ENCODE results near the gene CSF3R. TPM values are rescaled to one million over a fixed set of nuclear protein-coding genes. Genes with fewer than 3 reads are reported as not detected.

CSF3R gene
- total and polyA plus RNA-seq, 2 donors (not counting 1 experiment from before 2014, with no cell fraction given): 0.30 to 6.3 TPM

DNA sequence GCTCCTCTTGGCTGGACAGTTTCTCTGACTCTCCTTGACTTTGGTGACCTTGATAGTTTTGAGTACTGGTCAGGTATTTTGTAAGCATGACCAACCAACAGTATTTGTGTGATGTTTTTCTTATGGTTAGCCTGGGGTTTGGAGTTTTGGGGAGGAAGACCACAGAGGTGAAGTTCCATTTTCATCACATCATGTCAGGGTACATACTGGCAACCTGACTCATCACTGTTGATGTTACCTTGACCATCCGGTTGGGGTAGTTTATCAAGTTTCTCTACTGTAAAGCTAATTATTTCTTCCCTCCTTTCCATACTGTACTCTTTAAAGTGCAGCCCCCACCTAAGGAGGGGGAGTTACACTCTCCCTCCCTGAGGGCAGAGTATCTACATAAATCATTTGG, 45.9 kb downstream of the CSF3R start:
- POLR2A ChIA-PET: no interaction called here
- Mint-ChIP-seq H3K4me3 (no peak overlapping the region), H3K9me3 (ENCODE audit: insufficient read depth) (no peaks in the 10 kb centered on the region), H3K27ac (no peak overlapping the region), H3K27me3 (no peaks in the 10 kb centered on the region), H3K4me1 (no peaks in the 10 kb centered on the region)
- Histone ChIP-seq H3K9ac (ENCODE audit: low read length) (no peak overlapping the region), H3K9me3 (ENCODE audit: control extremely low read depth in 1 of 3, control insufficient read depth in 2 of 3, insufficient read depth in 1 of 3, low read length in 2 of 3) (no peaks in the 10 kb centered on the region), H3K27me3 (replicated peaks in 1 of 4; ENCODE audit: control extremely low read depth in 1 of 4, control insufficient read depth in 3 of 4, insufficient read depth in 4 of 4, low read length in 3 of 4) (no peaks in the 10 kb centered on the region), H3K79me2 (ENCODE audit: control insufficient read depth, insufficient read depth, low read length) (no peaks in the 10 kb centered on the region), H3K4me1 (ENCODE audit: control insufficient read depth in 2 of 2, insufficient read depth in 2 of 2, low read length in 2 of 2) (no peaks in the 10 kb centered on the region), H2AFZ (ENCODE audit: insufficient read depth, low read depth, low read length, poor library complexity, severe bottlenecking) (no peak overlapping the region), H3K36me3 (replicated peaks in 1 of 2; ENCODE audit: control extremely low read depth in 1 of 2, control insufficient read depth in 1 of 2, extremely low read depth in 1 of 2, insufficient read depth in 2 of 2, low read length in 1 of 2) (no peaks in the 10 kb centered on the region), H3K4me3 (ENCODE audit: control extremely low read depth in 1 of 5, extremely low read depth in 1 of 5, insufficient read depth in 1 of 5, low read depth in 2 of 5, low read length in 4 of 5) (no peak overlapping the region), H3K4me2 (replicated peaks; ENCODE audit: low read depth, low read length, poor library complexity, severe bottlenecking) (no peak overlapping the region), H3K27ac (ENCODE audit: low read length in 2 of 2) (no peak overlapping the region), H4K20me1 (ENCODE audit: control insufficient read depth, insufficient read depth, low read length, poor library complexity, severe bottlenecking) (no peaks in the 10 kb centered on the region)
- intact Hi-C loops (cut with micrococcal nuclease): no loop called here
- CTCF ChIA-PET: no interaction called here
- no peak for DNase-seq
- ATAC-seq (ENCODE audit: low read depth): no peak
- no peak for TF ChIP-seq EZH2 (IDR thresholded peaks at IDR 0.05; ENCODE audit: borderline replicate concordance, insufficient read depth, low read depth, low read length, poor library complexity, severe bottlenecking)
- TF ChIP-seq, protein P1, sequence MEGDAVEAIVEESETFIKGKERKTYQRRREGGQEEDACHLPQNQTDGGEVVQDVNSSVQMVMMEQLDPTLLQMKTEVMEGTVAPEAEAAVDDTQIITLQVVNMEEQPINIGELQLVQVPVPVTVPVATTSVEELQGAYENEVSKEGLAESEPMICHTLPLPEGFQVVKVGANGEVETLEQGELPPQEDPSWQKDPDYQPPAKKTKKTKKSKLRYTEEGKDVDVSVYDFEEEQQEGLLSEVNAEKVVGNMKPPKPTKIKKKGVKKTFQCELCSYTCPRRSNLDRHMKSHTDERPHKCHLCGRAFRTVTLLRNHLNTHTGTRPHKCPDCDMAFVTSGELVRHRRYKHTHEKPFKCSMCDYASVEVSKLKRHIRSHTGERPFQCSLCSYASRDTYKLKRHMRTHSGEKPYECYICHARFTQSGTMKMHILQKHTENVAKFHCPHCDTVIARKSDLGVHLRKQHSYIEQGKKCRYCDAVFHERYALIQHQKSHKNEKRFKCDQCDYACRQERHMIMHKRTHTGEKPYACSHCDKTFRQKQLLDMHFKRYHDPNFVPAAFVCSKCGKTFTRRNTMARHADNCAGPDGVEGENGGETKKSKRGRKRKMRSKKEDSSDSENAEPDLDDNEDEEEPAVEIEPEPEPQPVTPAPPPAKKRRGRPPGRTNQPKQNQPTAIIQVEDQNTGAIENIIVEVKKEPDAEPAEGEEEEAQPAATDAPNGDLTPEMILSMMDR (IDR thresholded peaks at IDR 0.05): no peak
- WGBS (ENCODE audit: insufficient coverage): no CpG with 5 or more reads among the region's 1 CpG

DNA sequence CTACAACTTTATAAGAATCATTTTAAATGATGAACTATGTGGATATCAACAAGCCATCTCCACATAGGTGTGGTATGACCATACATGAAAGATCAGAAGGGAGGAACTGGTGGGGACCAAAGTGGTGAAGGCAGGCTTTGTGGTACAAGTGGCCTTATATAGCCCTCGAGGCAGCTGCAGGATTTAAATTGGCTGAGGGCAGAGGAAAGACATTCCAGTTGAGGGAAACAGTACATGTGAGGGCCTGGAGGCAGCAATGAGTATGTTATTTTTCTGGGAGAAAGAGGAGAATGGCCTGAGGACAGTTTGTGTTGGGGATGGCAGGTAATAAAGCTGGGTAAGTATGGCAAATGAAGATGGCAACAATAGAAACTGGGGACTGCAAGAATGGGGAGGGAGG, 49.6 kb downstream of the CSF3R start:
- Histone ChIP-seq H3K9me3 (ENCODE audit: control extremely low read depth in 1 of 3, control insufficient read depth in 2 of 3, insufficient read depth in 1 of 3, low read length in 2 of 3) (no peaks in the 10 kb centered on the region), H3K4me1 (ENCODE audit: control insufficient read depth in 2 of 2, insufficient read depth in 2 of 2, low read length in 2 of 2) (no peaks in the 10 kb centered on the region), H3K27me3 (replicated peaks in 1 of 4; ENCODE audit: control extremely low read depth in 1 of 4, control insufficient read depth in 3 of 4, insufficient read depth in 4 of 4, low read length in 3 of 4) (no peaks in the 10 kb centered on the region), H4K20me1 (ENCODE audit: control insufficient read depth, insufficient read depth, low read length, poor library complexity, severe bottlenecking) (no peaks in the 10 kb centered on the region), H3K9ac (ENCODE audit: low read length) (no peak overlapping the region), H3K36me3 (replicated peaks in 1 of 2; ENCODE audit: control extremely low read depth in 1 of 2, control insufficient read depth in 1 of 2, extremely low read depth in 1 of 2, insufficient read depth in 2 of 2, low read length in 1 of 2) (no peaks in the 10 kb centered on the region), H3K4me2 (replicated peaks; ENCODE audit: low read depth, low read length, poor library complexity, severe bottlenecking) (no peak overlapping the region), H3K79me2 (ENCODE audit: control insufficient read depth, insufficient read depth, low read length) (no peaks in the 10 kb centered on the region), H3K4me3 (ENCODE audit: control extremely low read depth in 1 of 5, extremely low read depth in 1 of 5, insufficient read depth in 1 of 5, low read depth in 2 of 5, low read length in 4 of 5) (no peak overlapping the region), H3K27ac (ENCODE audit: low read length in 2 of 2) (no peak overlapping the region), H2AFZ (ENCODE audit: insufficient read depth, low read depth, low read length, poor library complexity, severe bottlenecking) (no peak overlapping the region)
- ChIA-PET CTCF (no interaction called here), POLR2A (no interaction called here)
- intact Hi-C loops (cut with micrococcal nuclease): no loop called here
- Mint-ChIP-seq H3K27me3 (no peaks in the 10 kb centered on the region), H3K27ac (no peak overlapping the region), H3K4me1 (no peaks in the 10 kb centered on the region), H3K4me3 (no peak overlapping the region), H3K9me3 (ENCODE audit: insufficient read depth) (no peaks in the 10 kb centered on the region)
- TF ChIP-seq, protein P1 (IDR thresholded peaks at IDR 0.05): no peak
- TF ChIP-seq EZH2 (IDR thresholded peaks at IDR 0.05; ENCODE audit: borderline replicate concordance, insufficient read depth, low read depth, low read length, poor library complexity, severe bottlenecking): no peak
- no peak for ATAC-seq (ENCODE audit: low read depth)
- DNase-seq: no peak
- WGBS (ENCODE audit: insufficient coverage): 54% methylated on average over 1 of the region's 1 CpG
